ENCODE results near the gene DTNB. TPM values are rescaled to one million over a fixed set of nuclear protein-coding genes. Genes with fewer than 3 reads are reported as not detected.

DTNB gene
- total and polyA plus RNA-seq, 2 donors (not counting 3 experiments of a cell fraction or from before 2014, with no cell fraction given): 11.5 to 17.0 TPM

DNA sequence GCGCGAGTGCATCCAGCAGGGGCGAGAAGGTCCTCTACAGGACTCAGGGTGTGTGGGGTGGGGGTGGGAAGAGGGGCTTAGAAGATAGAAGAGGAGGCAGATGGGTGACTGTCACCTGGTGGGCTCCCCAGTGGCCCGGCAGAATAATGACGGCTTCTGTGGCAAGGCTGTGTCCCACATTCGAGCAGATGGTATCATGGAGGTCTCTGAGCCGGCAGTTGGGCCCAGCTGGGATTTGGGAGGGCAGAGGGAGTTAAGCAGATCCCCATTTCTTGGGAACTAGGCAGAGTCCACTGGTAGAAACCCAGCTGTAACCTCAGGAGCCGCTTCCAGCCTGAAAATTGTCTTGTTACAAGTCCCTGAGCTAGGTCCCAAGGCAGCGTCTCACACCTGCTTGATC, 28.4 kb upstream of the DTNB start:
- no peak overlapping the region for H3K4me2 ChIP-seq (ENCODE audit: insufficient read depth, low read length)
- dilution Hi-C loops (cut with MboI; ENCODE audit: extremely low pct_ligation_motif_present, low sequenced_read_pairs) (no loop called here), intact Hi-C loops (cut with micrococcal nuclease) (no loop called here)
- no peak overlapping the region for H2AFZ ChIP-seq (ENCODE audit: low read depth, low read length)
- H3K9me1 ChIP-seq (replicated peaks; ENCODE audit: control insufficient read depth, extremely low read depth, insufficient read depth, low read length): no peaks in the 10 kb centered on the region
- no peak for FAIRE-seq
- no peaks in the 10 kb centered on the region for H3K36me3 ChIP-seq (ENCODE audit: control insufficient read depth in 2 of 2, extremely low read depth in 1 of 2, insufficient read depth in 2 of 2, low read length in 2 of 2)
- H3K4me1 ChIP-seq (ENCODE audit: control insufficient read depth, extremely low read depth, insufficient read depth, low read length): peaks cover 14% of the 10 kb centered on the region
- H4K20me1 ChIP-seq (replicated peaks; ENCODE audit: control insufficient read depth, extremely low read depth, insufficient read depth, low read length): no peaks in the 10 kb centered on the region
- no peak overlapping the region for H3K4me3 ChIP-seq (replicated peaks in 1 of 3; ENCODE audit: insufficient read depth in 1 of 3, low read depth in 1 of 3, low read length in 3 of 3)
- no peak overlapping the region for H3K9ac ChIP-seq (replicated peaks; ENCODE audit: extremely low read depth, insufficient read depth, low read length)
- H3K9me3 ChIP-seq (replicated peaks; ENCODE audit: control insufficient read depth, insufficient read depth, low read length): no peaks in the 10 kb centered on the region
- DNase-seq (ENCODE audit: low read depth, low spot score): no peak
- H3K27me3 ChIP-seq (ENCODE audit: control insufficient read depth in 2 of 2, insufficient read depth in 2 of 2, low read length in 2 of 2): peaks cover 0 to 4% of the 10 kb centered on the region in 2 experiments
- POLR2A ChIA-PET: no interaction called here
- H3K27ac ChIP-seq (ENCODE audit: insufficient read depth, low read depth, low read length): no peak overlapping the region
- no peaks in the 10 kb centered on the region for H3K79me2 ChIP-seq (ENCODE audit: control insufficient read depth, insufficient read depth, low read length)
- TF ChIP-seq JUN (IDR thresholded peaks at IDR 0.05; ENCODE audit: borderline replicate concordance, insufficient read depth, insufficient read length, low read depth): no peak
- no peak for TF ChIP-seq FOS (IDR thresholded peaks at IDR 0.05; ENCODE audit: borderline replicate concordance, insufficient read depth, low read length)
- TF ChIP-seq POLR2A (IDR thresholded peaks at IDR 0.05; ENCODE audit: low read depth, low read length): no peak
- no peak for TF ChIP-seq POLR2AphosphoS5 (IDR thresholded peaks at IDR 0.05; ENCODE audit: insufficient read depth, low read depth, low read length)
- TF ChIP-seq GATA2 (IDR thresholded peaks at IDR 0.05; ENCODE audit: insufficient read depth, insufficient read length, low read depth, low read length): no peak
- CTCF ChIA-PET: interaction anchor here (1.0 to 6.8 kb wide), 4 partner anchors 16 to 93 kb away, joined by 3 to 232 read pairs (median 30); no protein-coding TSS in a partner anchor
- no TSS peak for BruUV-seq (replicated peaks)

- Histone ChIP-seq H3K9me1 (replicated peaks; ENCODE audit: control insufficient read depth, extremely low read depth, insufficient read depth, low read length) (no peaks in the 10 kb centered on the region), H3K9me3 (replicated peaks; ENCODE audit: control insufficient read depth, insufficient read depth, low read length) (no peaks in the 10 kb centered on the region), H3K27ac (ENCODE audit: insufficient read depth, low read depth, low read length) (no peak overlapping the region), H3K36me3 (ENCODE audit: control insufficient read depth in 2 of 2, extremely low read depth in 1 of 2, insufficient read depth in 2 of 2, low read length in 2 of 2) (no peaks in the 10 kb centered on the region), H3K4me3 (replicated peaks in 1 of 3; ENCODE audit: insufficient read depth in 1 of 3, low read depth in 1 of 3, low read length in 3 of 3) (no peak overlapping the region), H3K4me1 (ENCODE audit: control insufficient read depth, extremely low read depth, insufficient read depth, low read length) (peaks cover 14% of the 10 kb centered on the region), H3K4me2 (ENCODE audit: insufficient read depth, low read length) (no peak overlapping the region), H3K79me2 (ENCODE audit: control insufficient read depth, insufficient read depth, low read length) (no peaks in the 10 kb centered on the region), H3K9ac (replicated peaks; ENCODE audit: extremely low read depth, insufficient read depth, low read length) (no peak overlapping the region), H3K27me3 (ENCODE audit: control insufficient read depth in 2 of 2, insufficient read depth in 2 of 2, low read length in 2 of 2) (peaks cover 0 to 4% of the 10 kb centered on the region in 2 experiments), H4K20me1 (replicated peaks; ENCODE audit: control insufficient read depth, extremely low read depth, insufficient read depth, low read length) (no peaks in the 10 kb centered on the region), H2AFZ (ENCODE audit: low read depth, low read length) (no peak overlapping the region)
- TF ChIP-seq MYC (IDR thresholded peaks at IDR 0.05; ENCODE audit: low read depth, low read length) (no peak), POLR2AphosphoS5 (IDR thresholded peaks at IDR 0.05; ENCODE audit: insufficient read depth, low read depth, low read length) (no peak), CTCF (IDR thresholded peaks at IDR 0.05; ENCODE audit: extremely low read depth in 1 of 2, insufficient read depth in 1 of 2, low read depth in 1 of 2, low read length in 2 of 2) (peak; percentile 63), EZH2 (IDR thresholded peaks at IDR 0.05; ENCODE audit: borderline replicate concordance, low read depth, low read length, severe bottlenecking) (no peak), JUN (IDR thresholded peaks at IDR 0.05; ENCODE audit: borderline replicate concordance, insufficient read depth, insufficient read length, low read depth) (peak; percentile 56), FOS (IDR thresholded peaks at IDR 0.05; ENCODE audit: borderline replicate concordance, insufficient read depth, low read length) (peak; percentile 43)
- FAIRE-seq (peak; percentile 76), DNase-seq (ENCODE audit: low read depth, low spot score) (peak; percentile 73)
- intact Hi-C loops (cut with micrococcal nuclease) (loop anchor here (1.0 kb wide), 1 partner anchor 93 kb away; no protein-coding TSS in a partner anchor), dilution Hi-C loops (cut with MboI; ENCODE audit: extremely low pct_ligation_motif_present, low sequenced_read_pairs) (no loop called here)
- CTCF ChIA-PET: interaction anchor here (0.6 to 6.8 kb wide), 40 partner anchors 9 to 445 kb away, joined by 3 to 232 read pairs (median 5); partner anchors contain the start of gene DTNB
- POLR2A ChIA-PET: no interaction called here
- no TSS peak for BruUV-seq (replicated peaks)
These were observed 26.9 kb upstream of the DTNB start for GRCh38 chr2:25700221-25700660.
